A549 (cell line): Measurements from ENCODE around the gene MAVS. TPM values are rescaled to one million over a fixed set of nuclear protein-coding genes. Genes with fewer than 3 reads are reported as not detected.
A peak's percentile ranks its signal among the peaks of the same experiment; 100 is the strongest.

Source experiments
- ATAC-seq, 2 experiments: fragments of 200-7000 bp in 1 of 2; fragments of >200 bp in 1 of 2; cut with Nextera tagmentation in 1 of 2; cut with Tn5 transposase in 1 of 2; 3 replicates each; pipeline versions ENCODE4 v1.8.0 to v1.9.1; 2018 to 2020; ENCODE audit warnings: mild to moderate bottlenecking in 1 of 2, moderate library complexity in 1 of 2
- CTCF ChIA-PET: fragments of 300-600 bp; sonication (Branson Sonifier 250); formaldehyde crosslinking; extraction: SDS; loops from one replicate; lab custom pipeline; 2021; ENCODE audit warnings: antibody characterized with exemption, inconsistent platforms; lab: Yijun Ruan, JAX
- POLR2A ChIA-PET: fragments of 350-600 bp; formaldehyde crosslinking; extraction: SDS; loops from one replicate; lab custom pipeline; 2021; ENCODE audit warnings: antibody characterized with exemption, inconsistent platforms; lab: Yijun Ruan, JAX
- DNase-seq, 2 experiments: peaks; one replicate each; pipeline versions ENCODE4 v3.0.0 to v3.0.0-alpha.2; 2011 to 2016; ENCODE audit warnings: low read depth in 1 of 2, low spot score in 1 of 2
- FAIRE-seq: peaks from 2 replicates; lab custom pipeline; 2011; peaks lifted over from hg19 to GRCh38; lab: Jason Lieb, UNC
- H3K27ac ChIP-seq, 2 experiments: fragments of >200 bp; sonication (Bioruptor Twin); formaldehyde crosslinking; 3 replicates each; pipeline ENCODE4 v1.5.1; 2016 to 2017
- H3K4me1 ChIP-seq: fragments of >200 bp; sonication (Bioruptor Twin); formaldehyde crosslinking; 3 replicates; pipeline ENCODE4 v1.6.1; 2016
- H3K4me2 ChIP-seq: fragments of >200 bp; sonication (Bioruptor Twin); formaldehyde crosslinking; 3 replicates; pipeline ENCODE4 v1.6.1; 2016
- H3K4me3 ChIP-seq: fragments of >200 bp; sonication (Bioruptor Twin); formaldehyde crosslinking; 3 replicates; pipeline ENCODE4 v1.5.1; 2016
- H3K9me3 ChIP-seq: fragments of >200 bp; sonication (Bioruptor Twin); formaldehyde crosslinking; 3 replicates; pipeline ENCODE4 v1.6.1; 2016
- BCL3 ChIP-seq: fragments of >200 bp; sonication (Bioruptor Twin); formaldehyde crosslinking; IDR thresholded peaks from 3 replicates; pipeline ENCODE4 v1.6.1; 2016
- BHLHE40 ChIP-seq: IDR thresholded peaks from 2 replicates; pipeline ENCODE4 v1.6.1; 2012; ENCODE audit warnings: low read depth, low read length, inconsistent platforms
- CEBPB ChIP-seq, 2 experiments: fragments of >200 bp in 1 of 2; sonication (Bioruptor Twin) in 1 of 2; formaldehyde crosslinking in 1 of 2; IDR thresholded peaks; 2 replicates each; pipeline ENCODE4 v1.6.1; 2012 to 2016
- CHD2 ChIP-seq: fragments of 150-350 bp; IDR thresholded peaks from 2 replicates; pipeline ENCODE4 v1.6.1; 2014; ENCODE audit warnings: low read length; ENCODE audit not compliant: partially characterized antibody
- CTCF ChIP-seq: fragments of >200 bp; sonication (Bioruptor Twin); formaldehyde crosslinking; IDR thresholded peaks from 3 replicates; pipeline ENCODE4 v1.5.1; 2016
- E2F6 ChIP-seq: IDR thresholded peaks from 2 replicates; pipeline ENCODE4 v1.6.1; 2012; ENCODE audit warnings: low read depth, borderline replicate concordance
- ELK1 ChIP-seq: fragments of 150-350 bp; IDR thresholded peaks from 2 replicates; pipeline ENCODE4 v1.6.1; 2014; ENCODE audit warnings: low read depth, mild to moderate bottlenecking, low read length
- FOXS1 ChIP-seq: fragments of 250-450 bp; sonication (Bioruptor Pico); IDR thresholded peaks from 2 replicates; pipeline ENCODE4 v1.5.0; 2020; ENCODE audit warnings: mild to moderate bottlenecking, moderate library complexity
- HDAC2 ChIP-seq: fragments of 200-600 bp; sonication (generic); IDR thresholded peaks from 2 replicates; pipeline ENCODE4 v1.6.1; 2016
- HOXA7 ChIP-seq: fragments of 250-450 bp; sonication (Bioruptor Pico); IDR thresholded peaks from 2 replicates; pipeline ENCODE4 v1.5.0; 2020; ENCODE audit warnings: mild to moderate bottlenecking, moderate library complexity
- HOXB13 ChIP-seq: fragments of 250-450 bp; sonication (Bioruptor Pico); IDR thresholded peaks from 2 replicates; pipeline ENCODE4 v1.5.0; 2020; ENCODE audit warnings: low read depth, mild to moderate bottlenecking, moderate library complexity
- JUN ChIP-seq, 2 experiments: fragments of >200 bp; sonication (Bioruptor Twin); formaldehyde crosslinking; IDR thresholded peaks; 2 replicates in 1 of 2; 3 replicates in 1 of 2; pipeline ENCODE4 v1.6.1; 2016 to 2017
- KDM1A ChIP-seq: fragments of 200-600 bp; sonication (generic); IDR thresholded peaks from 2 replicates; pipeline ENCODE4 v1.6.1; 2016; ENCODE audit warnings: low read depth, mild to moderate bottlenecking
- MAFK ChIP-seq: fragments of 450-650 bp; IDR thresholded peaks from 2 replicates; pipeline ENCODE4 v1.6.1; 2014; ENCODE audit not compliant: partially characterized antibody
- MAZ ChIP-seq: fragments of 150-350 bp; IDR thresholded peaks from 2 replicates; pipeline ENCODE4 v1.6.1; 2014; ENCODE audit warnings: antibody characterized with exemption, low read depth, low read length, borderline replicate concordance
- NPAS2 ChIP-seq: fragments of 250-450 bp; sonication (Bioruptor Pico); IDR thresholded peaks from 2 replicates; pipeline ENCODE4 v1.8.0; 2022; ENCODE audit warnings: mild to moderate bottlenecking, moderate library complexity, borderline replicate concordance
- PHF8 ChIP-seq: fragments of 200-600 bp; sonication (generic); IDR thresholded peaks from 2 replicates; pipeline ENCODE4 v1.6.1; 2016; ENCODE audit warnings: low read depth, mild to moderate bottlenecking, antibody characterized with exemption, moderate library complexity, borderline replicate concordance
- ZFP36 ChIP-seq: fragments of 450-650 bp; IDR thresholded peaks from 2 replicates; pipeline ENCODE4 v1.6.1; 2014; ENCODE audit warnings: borderline replicate concordance; ENCODE audit not compliant: partially characterized antibody
- ZNF302 ChIP-seq: fragments of 250-450 bp; sonication (Bioruptor Pico); IDR thresholded peaks from 2 replicates; pipeline ENCODE4 v1.9.0; 2021; ENCODE audit warnings: inconsistent platforms, mild to moderate bottlenecking, moderate library complexity
- WGBS: methylation state at CpG from one replicate; pipeline ENCODE4 v1.1.6; 2017; ENCODE audit errors: missing lambda C conversion rate; 5-methylcytosine and 5-hydroxymethylcytosine counted together
- polyA plus RNA-seq, 4 experiments: library from polyadenylated mRNA; depleted of rRNA in 3 of 4; stranded (reverse); fragments of >200 nt; fragmentation: RNase III in 1 of 4; extraction: RNeasy Plus Mini Kit Qiagen cat#74134 plus additional on column Dnase treatment in 1 of 4; gene quantifications; 2 replicates in 3 of 4; 3 replicates in 1 of 4; pipeline ENCODE4 v1.2.3, GENCODE V29; 2011 to 2017

Gene MAVS
- polyA plus RNA-seq, 2 of the 4 experiments (the other 2 are of a cell fraction), result 18.9 to 31.0 TPM

- CTCF ChIA-PET, result interaction anchor here (0.6 to 2.2 kb wide), 4 partner anchors 33 to 178 kb away, joined by 3 to 7 read pairs (median 4); partner anchors contain the start of gene CENPB
- TF ChIP-seq PHF8 (no peak), JUN (IDR thresholded peaks at IDR 0.05) (no peak), KDM1A (no peak), MAFK (peak; percentile 56)
- TF ChIP-seq, all 56 proteins: peak for 1
- DNase-seq, result no peak
- Histone ChIP-seq H3K9me3 (no peaks in the 10 kb centered on the region), H3K4me3 (no peak overlapping the region), H3K4me2 (no peak overlapping the region), H3K4me1 (peaks cover 80% of the 10 kb centered on the region), H3K27ac (no peak overlapping the region)
- 88% methylated on average over 5 of the region's 5 CpGs for WGBS
- no peak for FAIRE-seq
- POLR2A ChIA-PET, result no interaction called here
- ATAC-seq, result no peak
Observed at GRCh38 chr20:3894796-3895195, 48.2 kb downstream of the MAVS start.

- CTCF ChIA-PET, result interaction anchor here (0.6 to 1.4 kb wide), 2 partner anchors 51 to 76 kb away, joined by 3 to 4 read pairs; partner anchors contain the start of gene AP5S1
- ATAC-seq (peak in 1 of 2 experiments; percentile 13; a peak in 2 of 6 replicates), DNase-seq (no peak), FAIRE-seq (no peak)
- 83% methylated on average over 4 of the region's 4 CpGs for WGBS
- peaks cover 88% of the 10 kb centered on the region for H3K4me1 ChIP-seq
- H3K4me2 ChIP-seq, result no peak overlapping the region
- H3K27ac ChIP-seq, result 0 out of 6 replicates have a peak overlapping the region, but pooled peaks of 1 of the 2 experiments have one; percentile 1
- H3K9me3 ChIP-seq, result no peaks in the 10 kb centered on the region
- TF ChIP-seq HOXB13 (no peak), CTCF (no peak), HDAC2 (no peak), ZNF302 (CRISPR knock-in tag) (no peak), JUN (IDR thresholded peaks at IDR 0.05) (no peak), ELK1 (no peak), NPAS2 (CRISPR knock-in tag) (no peak), BCL3 (no peak), MAZ (no peak), ZFP36 (no peak), E2F6 (no peak), FOXS1 (CRISPR knock-in tag) (no peak), CHD2 (no peak), CEBPB (IDR thresholded peaks at IDR 0.05) (no peak), BHLHE40 (no peak), HOXA7 (CRISPR knock-in tag) (no peak)
- POLR2A ChIA-PET, result no interaction called here
- no peak overlapping the region for H3K4me3 ChIP-seq
Observed at GRCh38 chr20:3896302-3896701, 49.7 kb downstream of the MAVS start.
